ENCODE data around the gene DENND2A. TPM values are rescaled to one million over a fixed set of nuclear protein-coding genes. Genes with fewer than 3 reads are reported as not detected.
"Not testable (repeated sequence)": the region's sequence is repeated elsewhere in the genome, so short reads cannot be mapped to it uniquely, and the experiment has no call there.

The DENND2A gene
- total RNA-seq, 6 experiments from 2014 or later, result 0.50 to 0.99 (median 0.58) TPM

DNA sequence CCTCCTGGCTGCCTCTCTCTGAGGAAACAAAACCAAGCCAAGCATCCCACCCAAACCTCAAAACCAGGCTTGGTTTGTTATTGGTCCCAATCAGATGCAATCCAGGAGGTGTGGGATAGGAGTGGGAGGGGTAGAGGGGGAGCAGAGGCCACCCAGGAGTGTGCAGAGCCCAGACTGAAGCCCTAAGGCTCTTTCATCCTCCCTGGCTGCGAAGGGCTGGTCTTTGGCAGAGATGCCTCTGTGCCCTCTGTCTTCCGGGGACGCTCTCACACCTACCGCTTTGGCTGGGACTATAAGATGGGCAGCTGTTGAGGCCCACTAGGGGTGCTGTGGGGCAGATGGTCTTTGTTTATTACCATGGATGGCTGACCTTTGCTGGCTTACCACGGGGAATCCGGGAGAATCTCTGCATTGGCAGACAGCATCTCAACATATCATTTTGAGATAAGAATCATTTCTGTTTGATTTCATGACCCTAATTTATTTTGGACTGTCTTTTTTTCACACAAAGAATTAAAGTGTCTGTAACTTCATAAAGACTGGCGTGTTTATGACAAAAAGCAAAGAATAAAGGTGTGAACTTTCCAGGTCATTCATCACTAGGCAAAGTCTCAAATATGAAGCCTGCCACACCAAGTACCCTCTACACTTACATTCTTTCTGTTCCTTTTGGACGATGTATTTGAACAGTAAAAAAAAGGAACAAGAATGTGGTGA is 6.5 kb upstream of the DENND2A start:
- peak; percentile 19 for DNase-seq
- TF ChIP-seq CTCF (IDR thresholded peaks at IDR 0.05), result peak; percentile 76
- Mint-ChIP-seq H3K4me3 (no peak overlapping the region), H3K27me3 (ENCODE audit: insufficient read depth) (peaks cover 2% of the 10 kb centered on the region), H3K36me3 (ENCODE audit: low read depth) (no peaks in the 10 kb centered on the region), H3K4me1 (ENCODE audit: low read depth) (peaks cover 18% of the 10 kb centered on the region), H3K27ac (no peak overlapping the region), H3K9me3 (no peaks in the 10 kb centered on the region)

GRCh38 chr7:140645166-140645900 is 4.7 kb upstream of the DENND2A start:
- H3K4me1 Mint-ChIP-seq (ENCODE audit: low read depth), result peaks cover 15% of the 10 kb centered on the region
- DNase-seq, result no peak

DNA sequence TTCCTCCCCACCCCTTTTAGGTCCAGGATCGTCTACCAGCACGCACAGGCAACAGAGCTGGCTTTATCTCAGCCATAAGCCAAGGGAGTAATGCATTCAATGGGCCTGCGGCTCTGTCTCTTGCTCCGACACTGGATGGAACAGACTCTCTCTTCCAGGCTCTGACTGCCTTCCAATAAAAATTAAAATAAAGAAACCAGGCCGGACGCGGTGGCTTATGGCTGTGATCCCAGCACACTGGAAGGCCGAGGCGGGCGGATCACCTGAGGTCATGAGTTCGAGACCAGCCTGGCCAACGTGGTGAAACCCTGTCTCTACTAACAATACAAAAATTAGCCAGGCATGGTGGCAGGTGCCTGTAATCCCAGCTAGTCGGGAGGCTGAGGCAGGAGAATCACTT is 4.1 kb upstream of the DENND2A start:
- H3K27me3 Mint-ChIP-seq (ENCODE audit: insufficient read depth), result peaks cover 13% of the 10 kb centered on the region
- DNase-seq; H3K4me3 Mint-ChIP-seq; H3K27ac Mint-ChIP-seq; H3K36me3 Mint-ChIP-seq (ENCODE audit: low read depth); H3K9me3 Mint-ChIP-seq: not testable (repeated sequence)
- H3K4me1 Mint-ChIP-seq (ENCODE audit: low read depth), result peaks cover 15% of the 10 kb centered on the region

More at GRCh38 chr7:140645166-140645900, 4.7 kb upstream of the DENND2A start:
- Mint-ChIP-seq H3K4me3 (no peak overlapping the region), H3K9me3 (no peaks in the 10 kb centered on the region), H3K27me3 (ENCODE audit: insufficient read depth) (peaks cover 8% of the 10 kb centered on the region), H3K27ac (no peak overlapping the region), H3K36me3 (ENCODE audit: low read depth) (no peaks in the 10 kb centered on the region)
- peak; percentile 69 for TF ChIP-seq CTCF (IDR thresholded peaks at IDR 0.05)

DNA sequence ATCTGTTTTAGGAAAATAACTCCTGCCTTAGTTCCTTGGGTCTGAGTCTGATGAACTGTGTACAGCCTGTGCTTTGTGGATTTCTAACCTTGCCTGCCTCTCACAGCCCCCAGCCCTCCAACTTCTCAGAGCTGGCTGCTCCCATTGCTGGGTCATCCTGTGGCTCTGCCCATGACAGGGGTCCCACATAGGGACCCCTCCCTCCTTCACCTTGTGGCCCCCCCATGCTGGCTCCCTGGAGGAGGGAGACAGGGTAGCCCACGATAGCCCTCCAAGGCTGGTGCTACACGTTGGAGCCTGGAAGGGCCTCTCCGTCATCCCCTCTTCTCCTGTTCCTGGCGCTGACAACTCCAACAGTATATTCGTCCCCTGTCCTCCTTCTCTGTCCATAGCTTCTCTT is 2.8 kb upstream of the DENND2A start:
- H3K4me3 Mint-ChIP-seq, result no peak overlapping the region

GRCh38 chr7:140641524-140642195 is 1.0 kb upstream of the DENND2A start:
- no peak overlapping the region for H3K27ac Mint-ChIP-seq
- H3K27me3 Mint-ChIP-seq (ENCODE audit: insufficient read depth), result peaks cover 17% of the 10 kb centered on the region
- TF ChIP-seq CTCF (IDR thresholded peaks at IDR 0.05), result no peak
- no peaks in the 10 kb centered on the region for H3K9me3 Mint-ChIP-seq
- DNase-seq, result no peak
- peaks cover 25% of the 10 kb centered on the region for H3K4me1 Mint-ChIP-seq (ENCODE audit: low read depth)
- H3K4me3 Mint-ChIP-seq, result no peak overlapping the region; the same call in 1 of the 2 replicates
- H3K36me3 Mint-ChIP-seq (ENCODE audit: low read depth), result no peaks in the 10 kb centered on the region

More for the DNA sequence above, 2.8 kb upstream of the DENND2A start:
- H3K9me3 Mint-ChIP-seq, result no peaks in the 10 kb centered on the region
- H3K27ac Mint-ChIP-seq, result no peak overlapping the region
- DNase-seq, result no peak
- H3K36me3 Mint-ChIP-seq (ENCODE audit: low read depth), result no peaks in the 10 kb centered on the region
- peaks cover 20% of the 10 kb centered on the region for H3K4me1 Mint-ChIP-seq (ENCODE audit: low read depth)
- TF ChIP-seq CTCF (IDR thresholded peaks at IDR 0.05), result no peak
- peaks cover 16% of the 10 kb centered on the region for H3K27me3 Mint-ChIP-seq (ENCODE audit: insufficient read depth)

Measured in HFFc6 (cell line).